ENCODE results near the gene COX6A2. TPM values are rescaled to one million over a fixed set of nuclear protein-coding genes. Genes with fewer than 3 reads are reported as not detected.

COX6A2 gene
- total RNA-seq, 1 donor from 2014 or later = not detected

DNA sequence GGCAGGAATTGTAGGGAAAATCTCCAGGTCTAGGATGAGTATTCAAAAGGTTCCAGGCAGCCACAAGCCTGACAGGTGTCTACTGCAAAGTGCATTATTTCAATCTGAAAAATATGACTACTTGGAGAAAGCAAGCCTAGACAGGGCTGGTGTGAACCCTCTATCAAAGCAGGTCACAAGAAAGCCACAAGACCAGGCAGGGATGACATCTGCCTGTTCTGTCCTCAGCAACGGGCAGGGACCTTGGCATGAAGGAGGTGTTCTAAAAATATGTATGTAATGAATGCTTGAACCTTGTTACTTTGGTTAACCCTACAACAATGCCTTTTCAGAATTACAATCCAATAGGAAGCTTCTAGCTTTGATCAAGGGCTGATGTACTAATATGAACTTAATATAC is 1.2 kb upstream of the COX6A2 start:
- Mint-ChIP-seq H3K4me1 (ENCODE audit: unreplicated experiment) (no peaks in the 10 kb centered on the region), H3K9me3 (ENCODE audit: unreplicated experiment) (no peaks in the 10 kb centered on the region), H3K4me3 (ENCODE audit: unreplicated experiment) (no peak overlapping the region), H3K27ac (ENCODE audit: unreplicated experiment) (no peak overlapping the region), H3K36me3 (ENCODE audit: low read depth, unreplicated experiment) (peaks cover 4% of the 10 kb centered on the region), H3K27me3 (ENCODE audit: unreplicated experiment) (peaks cover 8% of the 10 kb centered on the region)
- DNase-seq (ENCODE audit: low spot score) = no peak
- TF ChIP-seq, protein P1, sequence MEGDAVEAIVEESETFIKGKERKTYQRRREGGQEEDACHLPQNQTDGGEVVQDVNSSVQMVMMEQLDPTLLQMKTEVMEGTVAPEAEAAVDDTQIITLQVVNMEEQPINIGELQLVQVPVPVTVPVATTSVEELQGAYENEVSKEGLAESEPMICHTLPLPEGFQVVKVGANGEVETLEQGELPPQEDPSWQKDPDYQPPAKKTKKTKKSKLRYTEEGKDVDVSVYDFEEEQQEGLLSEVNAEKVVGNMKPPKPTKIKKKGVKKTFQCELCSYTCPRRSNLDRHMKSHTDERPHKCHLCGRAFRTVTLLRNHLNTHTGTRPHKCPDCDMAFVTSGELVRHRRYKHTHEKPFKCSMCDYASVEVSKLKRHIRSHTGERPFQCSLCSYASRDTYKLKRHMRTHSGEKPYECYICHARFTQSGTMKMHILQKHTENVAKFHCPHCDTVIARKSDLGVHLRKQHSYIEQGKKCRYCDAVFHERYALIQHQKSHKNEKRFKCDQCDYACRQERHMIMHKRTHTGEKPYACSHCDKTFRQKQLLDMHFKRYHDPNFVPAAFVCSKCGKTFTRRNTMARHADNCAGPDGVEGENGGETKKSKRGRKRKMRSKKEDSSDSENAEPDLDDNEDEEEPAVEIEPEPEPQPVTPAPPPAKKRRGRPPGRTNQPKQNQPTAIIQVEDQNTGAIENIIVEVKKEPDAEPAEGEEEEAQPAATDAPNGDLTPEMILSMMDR (IDR thresholded peaks at IDR 0.05; ENCODE audit: unreplicated experiment) = no peak

DNA sequence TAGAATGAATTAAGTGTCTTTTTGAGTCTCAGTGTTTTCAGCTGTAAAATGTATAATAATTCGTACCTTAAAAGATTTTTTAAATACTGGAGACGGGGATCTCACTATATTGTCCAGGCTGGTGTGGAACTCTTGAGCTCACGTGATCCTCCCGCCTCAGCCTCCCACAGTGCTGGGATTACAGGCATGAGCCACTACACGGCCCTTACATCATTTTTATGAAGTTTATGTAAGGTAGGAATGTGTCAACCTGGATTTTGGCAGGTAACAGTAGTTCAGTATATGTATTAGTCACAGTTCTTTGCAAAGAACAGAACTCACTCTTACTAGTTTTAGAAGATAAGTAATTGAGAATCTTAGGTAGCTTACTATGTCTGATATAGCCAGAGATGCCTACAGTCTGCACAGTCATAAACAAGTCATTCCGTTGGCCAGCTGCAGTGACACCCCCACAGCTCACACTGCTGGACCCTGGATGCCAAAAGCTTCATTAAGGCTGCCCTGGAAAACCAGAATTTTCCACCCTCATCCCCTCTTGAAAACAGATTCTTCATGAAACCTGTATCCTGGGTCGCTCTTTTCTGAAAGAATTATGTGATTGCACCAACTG is 583 bp upstream of the COX6A2 start:
- DNase-seq (ENCODE audit: low spot score) = no peak
- H3K9me3 Mint-ChIP-seq (ENCODE audit: unreplicated experiment) = no peaks in the 10 kb centered on the region
- H3K4me1 Mint-ChIP-seq (ENCODE audit: unreplicated experiment) = no peaks in the 10 kb centered on the region
- H3K4me3 Mint-ChIP-seq (ENCODE audit: unreplicated experiment) = no peak overlapping the region
- peaks cover 4% of the 10 kb centered on the region for H3K36me3 Mint-ChIP-seq (ENCODE audit: low read depth, unreplicated experiment)
- TF ChIP-seq, protein P1 (IDR thresholded peaks at IDR 0.05; ENCODE audit: unreplicated experiment) = no peak
- H3K27ac Mint-ChIP-seq (ENCODE audit: unreplicated experiment) = no peak overlapping the region
- H3K27me3 Mint-ChIP-seq (ENCODE audit: unreplicated experiment) = peaks cover 8% of the 10 kb centered on the region

DNA sequence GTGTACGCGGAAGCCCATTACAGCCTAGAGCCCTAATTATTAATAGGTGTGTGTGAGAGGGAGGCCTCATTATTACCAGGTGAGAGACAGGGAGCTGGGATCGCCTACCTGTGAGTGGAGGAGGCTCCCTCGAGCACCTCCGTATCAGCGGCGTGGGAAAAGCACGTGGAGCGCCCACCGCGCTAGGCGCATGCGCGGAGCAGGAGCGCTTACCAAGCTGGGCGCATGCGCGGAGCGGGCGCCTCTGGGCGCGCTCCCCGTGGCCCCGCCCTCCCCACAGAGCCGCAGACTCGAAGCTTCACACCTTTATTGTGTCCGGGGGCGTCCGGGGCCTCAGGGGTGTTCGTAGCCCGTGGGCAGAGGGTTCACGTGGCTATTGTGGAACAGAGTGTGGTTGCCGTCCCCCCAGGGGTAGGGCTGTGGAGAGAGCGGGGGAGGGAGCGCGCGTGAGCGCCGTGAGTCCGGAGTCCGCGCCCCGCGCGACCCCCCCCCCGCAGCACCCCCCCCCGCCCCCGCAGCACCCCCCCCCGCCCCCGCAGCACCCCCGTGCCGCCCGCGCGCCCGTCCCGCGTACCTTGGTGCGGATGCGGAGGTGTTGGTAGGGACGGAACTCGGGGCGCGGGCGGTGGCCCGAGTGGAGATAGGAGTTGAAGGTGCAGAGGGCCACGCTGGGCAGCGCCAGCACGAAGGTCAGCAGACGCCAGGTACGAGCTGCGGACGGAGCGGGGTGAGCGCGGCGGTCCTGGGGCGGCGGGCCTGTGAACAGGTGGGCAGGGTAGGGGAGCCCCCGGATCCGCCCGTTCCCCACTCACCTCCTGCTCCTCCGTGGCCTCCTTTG is 500 bp downstream of the COX6A2 start:
- no peak overlapping the region for H3K27ac Mint-ChIP-seq (ENCODE audit: unreplicated experiment)
- H3K4me1 Mint-ChIP-seq (ENCODE audit: unreplicated experiment) = no peaks in the 10 kb centered on the region
- no peak for DNase-seq (ENCODE audit: low spot score)
- TF ChIP-seq, protein P1 (IDR thresholded peaks at IDR 0.05; ENCODE audit: unreplicated experiment) = no peak
- no peak overlapping the region for H3K4me3 Mint-ChIP-seq (ENCODE audit: unreplicated experiment)
- H3K9me3 Mint-ChIP-seq (ENCODE audit: unreplicated experiment) = no peaks in the 10 kb centered on the region
- peaks cover 4% of the 10 kb centered on the region for H3K36me3 Mint-ChIP-seq (ENCODE audit: low read depth, unreplicated experiment)
- peaks cover 8% of the 10 kb centered on the region for H3K27me3 Mint-ChIP-seq (ENCODE audit: unreplicated experiment)

DNA sequence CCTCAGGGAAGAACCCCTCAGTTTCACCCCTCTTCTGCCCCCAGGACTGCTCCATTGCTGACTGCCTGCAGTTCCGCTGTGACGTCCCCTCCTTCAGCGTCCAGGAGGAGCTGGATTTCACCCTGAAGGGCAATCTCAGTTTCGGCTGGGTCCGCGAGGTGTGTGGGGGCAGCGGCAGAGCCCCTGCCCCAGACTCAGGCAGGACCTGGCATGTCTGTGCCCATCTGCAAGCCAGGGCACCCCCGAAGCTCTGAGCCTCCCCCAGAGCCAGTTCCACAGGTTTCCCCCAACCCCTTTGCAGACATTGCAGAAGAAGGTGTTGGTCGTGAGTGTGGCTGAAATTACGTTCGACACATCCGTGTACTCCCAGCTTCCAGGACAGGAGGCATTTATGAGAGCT is 4.4 kb downstream of the COX6A2 start:
- no peak for DNase-seq (ENCODE audit: low spot score)
- Mint-ChIP-seq H3K9me3 (ENCODE audit: unreplicated experiment) (no peaks in the 10 kb centered on the region), H3K27ac (ENCODE audit: unreplicated experiment) (no peak overlapping the region), H3K36me3 (ENCODE audit: low read depth, unreplicated experiment) (peaks cover 4% of the 10 kb centered on the region), H3K27me3 (ENCODE audit: unreplicated experiment) (peaks cover 8% of the 10 kb centered on the region), H3K4me3 (ENCODE audit: unreplicated experiment) (peak overlapping the region; percentile 18), H3K4me1 (ENCODE audit: unreplicated experiment) (peaks cover 3% of the 10 kb centered on the region)
- TF ChIP-seq, protein P1 (IDR thresholded peaks at IDR 0.05; ENCODE audit: unreplicated experiment) = no peak

DNA sequence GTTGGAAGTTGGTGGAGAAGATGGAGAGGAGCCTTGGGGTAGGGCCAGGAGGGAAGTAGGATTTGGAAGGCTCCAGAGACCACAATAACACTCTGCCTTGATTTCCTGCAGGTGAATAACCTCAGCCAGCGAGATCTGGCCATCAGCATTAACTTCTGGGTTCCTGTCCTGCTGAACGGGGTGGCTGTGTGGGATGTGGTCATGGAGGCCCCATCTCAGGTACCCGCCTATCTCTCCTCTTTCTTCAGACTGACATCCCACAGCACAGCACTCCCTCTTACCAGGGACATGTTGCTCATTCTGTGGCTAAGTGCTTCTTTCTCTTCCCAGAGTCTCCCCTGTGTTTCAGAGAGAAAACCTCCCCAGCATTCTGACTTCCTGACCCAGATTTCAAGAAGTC is 4.9 kb downstream of the COX6A2 start:
- Mint-ChIP-seq H3K9me3 (ENCODE audit: unreplicated experiment) (no peaks in the 10 kb centered on the region), H3K27me3 (ENCODE audit: unreplicated experiment) (peaks cover 6% of the 10 kb centered on the region), H3K27ac (ENCODE audit: unreplicated experiment) (no peak overlapping the region), H3K36me3 (ENCODE audit: low read depth, unreplicated experiment) (peaks cover 4% of the 10 kb centered on the region), H3K4me3 (ENCODE audit: unreplicated experiment) (peak overlapping the region; percentile 18), H3K4me1 (ENCODE audit: unreplicated experiment) (peaks cover 3% of the 10 kb centered on the region)
- no peak for DNase-seq (ENCODE audit: low spot score)
- TF ChIP-seq, protein P1 (IDR thresholded peaks at IDR 0.05; ENCODE audit: unreplicated experiment) = no peak
